HG02642 (cell line): ENCODE results near the gene NTRK1.

Experiments used
- ATAC-seq: cut with Tn5 transposase; IDR thresholded peaks from one replicate; pipeline ENCODE4 v1.9.1; 2021; ENCODE audit warnings: mild to moderate bottlenecking; ENCODE audit not compliant: unreplicated experiment, poor library complexity

The NTRK1 gene

DNA sequence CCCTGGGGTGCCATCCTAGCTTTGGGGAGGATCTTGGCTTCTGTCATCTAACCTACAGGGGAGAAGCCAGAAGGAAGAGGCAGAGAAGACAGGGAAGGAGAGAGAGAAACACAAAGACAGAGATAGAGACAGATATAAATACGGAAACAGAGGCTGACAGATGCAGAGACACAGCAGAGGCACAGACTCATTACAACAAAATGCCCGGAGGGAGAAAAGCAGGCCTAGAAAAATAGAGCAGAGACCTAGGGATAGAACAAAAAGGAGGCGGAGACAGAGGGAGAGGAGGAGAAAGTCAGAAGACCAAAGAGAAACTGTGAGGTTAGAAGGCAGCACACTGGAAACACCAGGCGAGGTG is 34.8 kb downstream of the NTRK1 start:
- no peak for ATAC-seq

DNA sequence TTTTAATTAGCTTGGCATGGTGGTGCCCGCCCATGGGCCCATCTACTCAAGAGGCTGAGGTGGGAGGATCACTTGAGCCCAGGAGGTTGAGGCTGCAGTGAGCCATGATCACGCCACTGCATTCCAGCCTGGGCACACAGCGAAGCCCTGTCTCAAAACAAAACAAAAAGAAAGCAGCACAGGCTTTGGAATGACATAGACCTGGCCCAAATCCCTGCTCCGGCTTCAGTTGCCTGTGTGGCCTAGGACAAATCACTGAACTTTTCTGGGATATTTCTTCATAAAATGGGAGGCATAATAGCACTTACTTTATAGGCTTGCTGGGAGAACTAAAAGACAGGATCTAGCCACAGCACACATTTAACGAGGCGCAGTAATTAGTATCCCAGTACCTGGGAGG is 35.3 kb downstream of the NTRK1 start:
- no peak for ATAC-seq

GRCh38 chr1:156896490-156897033 is 35.9 kb downstream of the NTRK1 start:
- no peak for ATAC-seq

DNA sequence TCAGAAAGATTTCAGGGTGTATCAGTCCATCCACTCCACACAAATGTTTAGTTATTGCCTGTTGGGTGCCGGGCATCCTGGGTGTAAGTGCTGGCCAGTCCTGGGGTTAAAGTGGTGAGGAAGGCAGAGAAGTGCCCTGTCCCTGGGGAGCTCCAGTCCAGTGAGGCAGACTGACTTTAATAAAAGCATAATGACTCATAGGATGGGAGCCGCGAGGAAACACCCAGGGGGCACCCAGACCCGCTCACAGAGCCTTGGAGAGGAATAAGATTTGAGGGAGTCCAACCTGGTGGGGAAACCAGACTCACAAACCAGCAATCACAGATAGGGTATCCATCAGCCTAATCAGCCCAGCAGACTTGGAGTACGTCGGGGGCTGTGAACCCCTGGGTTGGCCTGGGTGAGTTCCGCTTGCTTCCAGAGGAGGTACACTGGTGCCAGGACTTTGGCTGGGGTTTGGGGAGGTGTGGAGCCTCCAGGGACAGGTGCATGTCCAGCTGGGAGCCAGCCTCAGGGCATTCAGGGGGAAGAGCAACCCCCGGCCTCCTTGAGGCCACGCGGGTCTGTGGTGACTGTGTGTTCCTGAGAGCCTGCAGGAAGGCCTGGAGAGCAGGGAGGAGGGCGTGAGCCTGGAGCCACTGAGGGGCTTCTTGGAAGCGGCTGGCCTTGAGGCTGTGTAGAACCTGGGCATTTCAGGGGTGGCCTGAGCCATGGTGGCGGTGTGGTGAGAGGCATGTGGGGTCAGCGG is 36.6 kb downstream of the NTRK1 start:
- no peak for ATAC-seq

DNA sequence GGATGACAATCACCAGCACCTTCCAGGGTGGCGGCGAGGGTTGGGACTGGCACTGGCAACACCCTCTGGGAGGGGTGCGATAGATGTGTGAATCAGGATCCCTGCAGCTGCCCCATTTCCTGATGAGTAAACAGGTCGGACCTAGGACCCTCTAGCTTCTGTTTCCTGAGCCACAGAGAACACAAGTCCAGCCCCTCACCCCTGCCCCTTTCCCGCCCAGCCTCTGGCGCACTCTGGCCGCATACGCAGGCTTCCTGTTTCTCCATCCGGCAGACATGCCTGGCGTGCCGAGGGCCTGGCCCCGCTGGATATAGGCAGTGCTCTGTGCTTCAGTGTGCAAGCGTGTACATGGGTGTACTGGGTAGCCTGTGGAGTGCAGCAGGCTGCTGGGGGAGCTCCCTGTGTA is 37.5 kb downstream of the NTRK1 start:
- ATAC-seq, result no peak

DNA sequence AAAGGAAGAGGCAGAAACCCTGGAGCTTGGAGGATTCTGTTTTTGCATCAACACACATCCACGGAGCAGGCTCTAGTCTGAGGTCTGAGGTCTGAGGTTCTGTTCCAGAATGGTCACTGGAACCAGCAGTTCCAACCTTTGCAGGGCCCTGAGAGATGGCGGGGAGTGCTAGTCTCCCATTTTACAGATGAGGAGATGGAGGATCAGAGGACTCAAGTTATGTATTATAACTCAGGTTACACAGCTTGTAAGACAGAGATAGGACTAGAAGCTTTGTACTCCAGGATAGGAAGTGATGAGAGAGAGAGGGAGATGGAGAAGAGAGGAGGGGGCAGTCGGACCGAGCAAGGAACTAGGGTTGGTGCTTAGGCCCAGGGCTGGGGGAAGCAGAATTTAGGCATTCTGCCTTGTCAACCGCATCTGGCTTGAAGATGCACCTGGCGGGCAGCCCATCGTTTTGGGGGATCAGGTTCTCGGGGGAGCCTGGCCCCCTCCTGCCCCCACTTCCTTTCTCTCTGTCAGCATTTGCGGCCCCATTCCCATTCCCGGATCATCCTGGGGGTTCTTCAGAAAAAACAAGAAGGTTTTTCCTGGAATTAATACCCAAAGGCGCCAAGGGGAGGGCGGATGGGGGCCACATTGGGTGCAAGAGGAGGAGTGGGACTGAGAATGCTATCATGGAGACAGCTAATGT is 38.5 kb downstream of the NTRK1 start:
- no peak for ATAC-seq

- no peak for ATAC-seq
Observed at GRCh38 chr1:156899956-156900718, 39.5 kb downstream of the NTRK1 start.

- ATAC-seq, result no peak
Observed at GRCh38 chr1:156900896-156901589, 40.4 kb downstream of the NTRK1 start.

DNA sequence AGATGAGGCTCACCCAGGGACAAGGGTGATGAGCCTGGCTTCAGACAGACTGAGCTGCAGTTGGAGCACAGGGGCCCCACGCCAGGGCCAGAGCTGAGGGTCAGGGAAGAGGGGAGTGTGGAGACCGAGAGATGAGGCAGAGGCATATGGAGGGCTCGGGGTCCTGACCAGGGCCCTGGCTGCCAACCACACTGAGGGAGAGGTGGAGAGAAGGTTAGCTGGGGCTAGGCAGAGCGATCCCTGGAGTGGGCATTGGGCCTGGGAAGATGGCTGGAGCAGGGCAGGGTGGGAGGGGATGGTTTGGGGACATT is 40.9 kb downstream of the NTRK1 start:
- no peak for ATAC-seq

DNA sequence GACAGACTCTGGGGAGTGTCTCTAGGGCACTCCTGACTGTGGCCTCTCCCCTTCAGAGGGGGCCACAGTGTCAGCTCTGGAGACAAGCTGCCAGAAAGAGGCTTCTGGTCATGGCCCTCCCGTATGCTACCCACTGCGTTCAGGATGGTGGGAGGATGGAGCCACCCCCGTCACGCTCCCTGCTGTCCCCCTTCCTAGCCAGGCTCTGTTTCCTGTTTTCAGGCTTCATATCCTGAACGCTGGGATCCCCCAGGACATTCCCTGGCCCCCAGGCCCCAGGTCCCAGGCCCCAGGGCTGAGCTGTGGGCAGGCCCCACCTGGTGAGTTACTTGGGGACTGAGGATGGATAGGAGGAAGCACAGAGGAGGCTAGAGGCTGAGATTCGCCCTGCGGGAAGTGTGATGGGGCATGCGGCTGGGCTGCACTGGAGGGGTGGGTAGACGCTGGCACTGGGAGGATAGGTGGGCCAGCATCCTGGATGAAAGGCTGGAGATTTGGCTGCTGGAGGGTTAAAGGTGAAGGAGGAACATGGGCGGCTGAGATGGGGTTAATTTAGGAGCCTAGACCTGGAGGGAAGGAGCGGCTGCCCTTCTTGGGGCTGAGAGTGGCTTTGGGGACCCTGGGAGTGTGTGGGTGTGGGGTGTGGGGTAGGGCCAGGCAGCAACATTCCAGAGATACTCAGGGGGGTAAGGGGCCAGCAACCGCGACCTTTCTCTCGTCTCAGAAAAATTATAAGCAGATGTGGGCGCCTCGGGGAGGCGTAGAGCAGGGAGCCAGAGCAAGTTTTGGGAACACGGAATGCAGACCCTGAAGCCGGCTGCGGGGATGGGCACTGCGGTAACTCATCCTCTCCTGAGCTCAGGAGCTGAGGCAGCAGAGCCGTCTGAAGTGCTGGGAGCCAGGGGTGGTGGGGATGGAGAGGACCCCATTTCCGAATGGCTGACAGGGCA is 41.6 kb downstream of the NTRK1 start:
- ATAC-seq, result no peak

DNA sequence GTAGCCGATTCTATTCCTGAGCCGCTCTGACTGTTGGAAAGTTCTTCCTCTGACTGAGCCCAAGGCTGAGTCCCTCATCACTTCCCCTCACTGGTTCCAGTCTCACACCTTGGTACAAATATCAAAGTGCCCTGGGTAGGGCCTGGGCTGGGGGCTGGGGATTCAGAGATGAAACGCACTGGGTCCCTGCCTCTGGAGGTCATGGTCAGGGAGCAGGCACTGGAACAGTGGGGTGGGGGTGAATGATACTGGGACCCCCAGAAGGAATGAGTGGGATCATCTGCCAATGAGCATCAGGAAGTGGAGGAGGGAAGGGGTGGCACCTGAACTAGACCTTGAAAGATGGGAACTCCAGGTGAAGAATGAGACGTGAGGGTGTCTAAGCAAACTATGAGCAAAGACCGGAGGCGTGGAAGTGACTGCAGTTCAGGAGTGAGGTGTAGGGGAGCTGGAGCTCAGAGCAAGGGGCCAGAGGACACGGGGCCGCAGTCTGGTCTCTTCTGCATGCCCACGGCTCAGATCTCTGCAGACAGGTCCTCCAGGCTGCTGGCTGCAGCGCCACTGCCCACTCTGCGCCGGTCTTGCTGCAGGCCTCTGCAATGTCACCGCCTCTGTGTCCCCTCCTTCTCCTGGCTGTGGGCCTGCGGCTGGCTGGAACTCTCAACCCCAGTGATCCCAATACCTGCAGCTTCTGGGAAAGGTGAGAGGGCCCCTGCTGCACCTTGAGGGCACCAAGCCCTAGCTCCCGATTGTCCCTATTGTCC is 42.8 kb downstream of the NTRK1 start:
- no peak for ATAC-seq

- no peak for ATAC-seq
Observed at GRCh38 chr1:156904187-156904959, 43.7 kb downstream of the NTRK1 start.

DNA sequence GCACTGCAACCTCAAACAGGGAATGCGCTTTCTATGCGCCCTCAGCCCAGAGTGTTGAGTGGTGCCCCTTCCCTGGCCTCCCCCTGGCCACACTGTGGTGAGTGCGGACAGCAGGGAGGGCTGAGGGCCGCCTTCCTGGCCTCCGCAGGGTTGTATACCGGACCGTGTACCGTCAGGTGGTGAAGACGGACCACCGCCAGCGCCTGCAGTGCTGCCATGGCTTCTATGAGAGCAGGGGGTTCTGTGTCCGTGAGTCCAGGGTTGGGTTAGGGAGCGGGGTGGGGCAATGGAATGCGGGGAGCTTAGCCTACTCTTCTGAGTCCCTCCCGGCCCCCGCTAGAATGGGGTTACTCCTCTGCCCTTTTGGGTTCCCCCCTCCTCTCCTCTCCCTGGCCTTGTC is 44.5 kb downstream of the NTRK1 start:
- no peak for ATAC-seq

- no peak for ATAC-seq
Observed at GRCh38 chr1:156905651-156906050, 45.0 kb downstream of the NTRK1 start.

GRCh38 chr1:156906206-156906906 is 45.7 kb downstream of the NTRK1 start:
- no peak for ATAC-seq

DNA sequence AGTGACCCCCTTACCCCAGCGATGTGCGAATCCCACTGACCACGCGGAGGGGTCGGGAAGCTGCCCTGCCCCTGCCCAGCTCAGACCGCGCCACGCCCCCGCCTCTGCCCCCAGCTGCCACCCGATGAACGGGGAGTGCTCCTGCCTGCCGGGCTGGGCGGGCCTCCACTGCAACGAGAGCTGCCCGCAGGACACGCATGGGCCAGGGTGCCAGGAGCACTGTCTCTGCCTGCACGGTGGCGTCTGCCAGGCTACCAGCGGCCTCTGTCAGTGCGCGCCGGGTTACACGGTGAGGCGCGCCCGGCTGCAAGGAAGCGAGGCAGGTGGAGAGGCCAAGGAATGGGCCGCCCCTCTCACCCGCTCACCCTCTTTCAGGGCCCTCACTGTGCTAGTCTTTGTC is 47.9 kb downstream of the NTRK1 start:
- ATAC-seq, result no peak

DNA sequence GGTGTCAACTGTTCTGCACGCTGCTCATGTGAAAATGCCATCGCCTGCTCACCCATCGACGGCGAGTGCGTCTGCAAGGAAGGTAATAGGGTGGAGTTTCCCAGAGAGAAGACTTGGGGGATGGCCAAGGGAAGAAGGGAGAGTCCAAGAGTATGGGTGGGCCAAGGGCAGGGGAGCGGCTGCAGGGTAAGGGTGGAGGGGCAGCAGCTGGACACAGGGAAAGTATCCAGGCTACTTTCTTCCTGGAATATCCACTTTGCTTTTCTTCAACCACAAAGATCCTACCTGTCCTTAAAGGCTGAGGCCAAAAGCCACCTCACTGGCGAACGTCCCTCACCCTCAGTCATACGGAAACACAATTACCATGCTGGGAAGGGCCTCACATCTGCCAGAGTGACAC is 48.3 kb downstream of the NTRK1 start:
- no peak for ATAC-seq

- no peak for ATAC-seq
Observed at GRCh38 chr1:156909671-156910070, 49.0 kb downstream of the NTRK1 start.
